HG02610 (cell line): ENCODE data around the gene UBASH3B.
"Not testable (repeated sequence)": the region's sequence is repeated elsewhere in the genome, so short reads cannot be mapped to it uniquely, and the experiment has no call there.

Experiments
- ATAC-seq: cut with Tn5 transposase; IDR thresholded peaks from one replicate; pipeline ENCODE4 v1.9.1; 2021; ENCODE audit warnings: mild to moderate bottlenecking, moderate library complexity; ENCODE audit not compliant: unreplicated experiment

Gene UBASH3B

DNA sequence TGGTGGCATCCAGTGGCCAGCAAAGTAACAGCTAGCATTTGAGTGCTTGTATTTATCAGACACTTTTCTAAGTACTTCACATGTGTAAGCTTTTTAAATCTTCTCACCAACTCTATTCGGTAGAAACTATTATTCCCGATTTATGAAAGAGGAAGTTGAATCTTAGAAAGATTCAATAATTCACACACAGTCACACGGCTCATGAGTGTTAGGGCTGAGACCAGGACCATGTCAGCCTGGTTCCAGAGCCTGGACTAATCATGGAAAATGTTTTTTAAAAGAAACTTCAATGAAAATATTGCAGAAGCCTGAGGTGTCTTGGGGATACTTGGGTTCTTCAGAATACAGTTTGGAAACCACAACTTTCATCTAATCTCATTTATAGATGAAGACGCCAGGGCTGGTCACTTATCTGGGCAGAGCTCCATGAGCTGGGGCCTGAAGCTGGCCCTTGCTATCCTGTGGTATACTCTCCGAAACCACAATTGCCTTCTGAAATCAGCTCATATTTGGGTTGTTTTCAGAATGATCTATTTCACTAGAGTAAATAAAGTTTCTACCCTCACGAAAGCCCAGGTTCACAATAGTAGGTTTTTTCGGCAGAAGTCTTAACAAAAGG, 178.4 kb downstream of the UBASH3B start:
- ATAC-seq, result no peak

DNA sequence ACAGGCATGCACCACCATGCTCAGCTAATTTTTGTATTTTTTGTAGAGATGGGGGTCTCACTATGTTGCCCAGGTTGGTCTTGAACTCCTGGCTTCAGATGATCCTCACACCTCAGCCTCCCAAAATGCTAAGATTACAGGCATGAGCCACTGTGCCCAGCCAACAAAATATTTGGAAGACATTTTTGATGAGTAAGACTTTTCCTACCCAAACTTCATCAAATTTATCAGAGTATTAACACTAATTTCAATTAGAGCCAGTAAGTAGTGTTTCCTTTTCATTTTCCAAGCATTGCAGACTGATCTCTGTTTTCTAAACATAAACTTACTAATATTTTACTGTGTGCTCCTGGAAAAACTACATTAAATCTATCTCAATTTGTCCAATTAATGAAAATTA, 181.4 kb downstream of the UBASH3B start:
- no peak for ATAC-seq

DNA sequence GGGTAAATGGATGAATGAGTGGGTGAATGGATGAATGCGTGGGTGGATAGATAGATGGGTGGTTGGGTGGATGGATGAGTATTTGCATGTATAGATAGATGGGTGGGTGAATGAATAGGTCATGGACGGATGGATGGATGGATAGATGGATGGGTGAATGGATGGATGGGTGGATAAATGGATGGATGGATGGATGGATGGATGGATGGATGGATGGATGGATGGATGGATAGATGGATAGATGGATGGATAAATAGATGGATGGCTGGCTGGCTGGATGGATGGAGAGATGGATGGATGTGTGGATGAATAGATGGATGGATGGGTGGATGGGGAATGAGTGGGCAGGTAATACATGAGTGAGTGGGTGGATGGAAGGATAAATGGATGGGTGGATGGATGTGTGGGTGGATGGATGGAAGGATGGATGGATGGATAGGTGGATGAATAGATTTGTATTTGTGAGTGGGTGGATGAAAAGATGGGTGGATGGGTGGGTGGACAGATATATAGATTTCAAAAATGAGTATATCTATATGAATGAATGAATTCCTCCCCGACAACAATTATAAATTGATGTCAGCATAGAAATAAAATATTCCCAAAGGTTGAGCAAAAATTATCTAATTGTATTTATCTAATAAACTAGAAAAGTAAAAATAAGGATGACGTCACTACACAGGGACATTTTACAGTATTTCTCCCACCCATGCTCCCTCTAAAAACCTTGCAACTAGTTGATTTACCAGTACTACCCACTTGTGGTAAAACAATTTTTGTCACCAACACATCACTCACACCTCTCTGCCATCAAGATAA, 182.2 kb downstream of the UBASH3B start:
- ATAC-seq, result no peak

DNA sequence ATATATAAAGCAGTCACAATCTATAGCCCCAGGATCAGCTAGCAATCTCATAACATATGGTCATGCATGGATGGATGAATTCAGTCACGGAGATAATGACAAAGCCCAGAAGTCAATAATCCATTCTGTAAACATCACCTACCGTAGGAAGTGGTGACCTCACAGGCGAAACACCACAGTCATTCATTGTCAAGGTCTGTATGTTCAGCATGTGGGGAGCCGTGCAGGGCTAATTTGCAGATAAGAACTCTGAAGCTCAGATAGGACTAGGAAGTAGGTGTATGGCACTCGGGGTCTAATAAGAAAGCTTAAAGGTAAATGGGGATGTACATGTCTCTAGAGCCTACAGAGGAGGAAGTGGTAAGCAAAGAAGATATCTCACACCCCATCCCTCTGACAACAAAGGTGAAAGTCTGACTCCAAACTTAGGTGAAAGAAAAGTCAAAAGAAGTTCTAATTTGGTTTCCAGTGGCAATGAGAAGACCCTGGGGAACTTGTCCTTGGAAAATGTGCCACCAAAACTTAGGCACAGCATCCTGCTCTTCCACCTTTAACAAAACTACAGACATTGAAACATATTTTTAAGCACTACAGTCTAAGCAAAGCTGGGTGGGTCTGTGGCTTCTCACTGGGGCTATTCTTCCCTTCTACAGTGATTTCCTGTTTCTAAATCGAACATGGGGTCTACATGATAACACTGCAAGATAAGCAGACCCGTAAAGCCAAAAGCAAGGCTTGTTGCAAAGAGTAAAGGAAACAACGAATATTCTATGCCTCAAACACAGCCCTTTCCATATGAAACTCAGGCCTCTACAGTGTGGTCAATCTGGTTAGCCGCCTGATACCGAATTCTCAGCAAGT, 188.0 kb downstream of the UBASH3B start:
- ATAC-seq, result peak; percentile 43

DNA sequence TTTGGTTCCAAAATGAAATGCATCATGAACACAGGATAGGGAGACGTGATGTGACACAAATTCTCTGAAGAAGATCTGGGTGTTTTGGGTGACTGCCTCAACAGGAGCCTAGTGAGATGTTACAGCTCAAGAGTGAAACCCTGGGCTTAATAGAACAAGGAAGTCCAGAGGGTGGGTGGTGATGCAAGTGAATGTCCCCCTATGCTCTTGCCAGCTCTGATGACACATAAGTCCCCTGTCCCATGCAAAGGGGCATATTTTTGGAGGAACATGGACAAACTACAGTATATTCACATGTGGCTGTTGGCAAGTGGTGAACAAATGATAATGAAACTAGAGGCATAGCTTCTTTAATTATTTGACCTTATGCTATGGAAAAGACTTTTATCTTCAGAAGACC, 191.9 kb downstream of the UBASH3B start:
- ATAC-seq, result no peak

DNA sequence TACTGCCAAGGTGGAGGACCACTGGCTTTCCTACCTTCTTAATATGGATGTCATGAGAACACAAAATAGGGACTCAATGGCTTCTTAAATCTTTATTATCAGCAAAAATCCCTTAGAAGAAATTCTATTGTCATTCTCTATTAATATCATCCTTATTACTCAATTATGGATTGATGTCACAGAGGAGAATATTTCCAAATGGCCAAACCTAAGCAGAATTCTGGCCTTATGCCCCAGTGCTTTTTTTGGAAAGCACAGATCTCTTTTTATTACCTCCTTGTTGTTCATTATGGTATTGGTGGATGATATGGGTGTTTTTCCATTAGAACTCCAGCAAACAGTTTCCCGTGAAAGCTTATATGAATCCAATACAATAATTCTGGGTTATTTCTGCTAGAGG, 192.7 kb downstream of the UBASH3B start:
- no peak for ATAC-seq

DNA sequence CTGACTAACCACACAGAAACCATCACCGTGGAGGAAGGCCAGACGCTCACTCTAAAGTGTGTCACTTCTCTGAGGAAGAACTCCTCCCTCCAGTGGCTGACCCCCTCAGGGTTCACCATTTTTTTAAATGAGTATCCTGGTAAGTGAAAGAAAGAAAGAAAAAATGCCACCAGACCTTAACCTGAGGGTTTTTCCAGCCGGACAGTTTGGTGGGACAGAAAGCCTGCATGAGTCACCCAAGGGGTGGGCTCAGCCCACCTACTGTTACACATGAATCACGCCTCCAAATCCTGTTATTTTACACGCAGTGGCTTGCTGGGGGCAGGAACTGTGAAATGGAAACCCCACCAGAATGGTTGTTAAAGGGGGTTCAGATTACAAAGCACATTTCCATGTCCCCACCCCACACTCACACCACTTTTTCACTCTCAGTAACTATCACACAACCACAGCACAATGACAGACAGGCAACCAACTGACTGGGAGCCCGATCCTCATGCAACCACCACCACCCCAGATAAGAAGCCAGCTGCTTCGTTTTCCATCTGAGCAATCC, 194.6 kb downstream of the UBASH3B start:
- ATAC-seq, result no peak

DNA sequence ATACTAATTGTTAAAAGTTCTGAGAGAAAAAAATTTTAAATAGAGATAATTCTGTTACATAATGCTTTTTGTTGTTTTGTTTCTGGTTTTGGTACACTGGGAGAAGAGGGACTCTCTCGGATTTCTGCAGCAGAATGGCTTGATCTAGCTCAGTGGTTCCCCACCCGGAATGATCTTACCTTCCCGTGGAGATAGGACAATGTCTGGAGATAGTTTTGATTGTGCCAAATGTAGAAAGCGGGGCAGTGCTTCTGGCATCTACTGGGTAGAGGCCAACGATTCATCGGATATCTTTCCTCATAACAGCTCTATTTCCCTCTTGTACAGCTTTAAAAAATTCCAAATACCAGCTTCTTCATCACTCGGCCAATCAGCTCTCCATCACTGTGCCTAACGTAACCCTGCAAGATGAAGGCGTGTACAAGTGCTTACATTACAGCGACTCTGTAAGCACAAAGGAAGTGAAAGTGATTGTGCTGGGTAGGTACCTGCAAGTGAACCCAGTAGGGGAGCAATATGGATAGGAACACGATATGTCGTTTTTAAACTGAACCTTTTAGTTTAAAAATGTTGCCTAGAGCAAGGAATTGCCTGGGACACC, 195.9 kb downstream of the UBASH3B start:
- no peak for ATAC-seq

DNA sequence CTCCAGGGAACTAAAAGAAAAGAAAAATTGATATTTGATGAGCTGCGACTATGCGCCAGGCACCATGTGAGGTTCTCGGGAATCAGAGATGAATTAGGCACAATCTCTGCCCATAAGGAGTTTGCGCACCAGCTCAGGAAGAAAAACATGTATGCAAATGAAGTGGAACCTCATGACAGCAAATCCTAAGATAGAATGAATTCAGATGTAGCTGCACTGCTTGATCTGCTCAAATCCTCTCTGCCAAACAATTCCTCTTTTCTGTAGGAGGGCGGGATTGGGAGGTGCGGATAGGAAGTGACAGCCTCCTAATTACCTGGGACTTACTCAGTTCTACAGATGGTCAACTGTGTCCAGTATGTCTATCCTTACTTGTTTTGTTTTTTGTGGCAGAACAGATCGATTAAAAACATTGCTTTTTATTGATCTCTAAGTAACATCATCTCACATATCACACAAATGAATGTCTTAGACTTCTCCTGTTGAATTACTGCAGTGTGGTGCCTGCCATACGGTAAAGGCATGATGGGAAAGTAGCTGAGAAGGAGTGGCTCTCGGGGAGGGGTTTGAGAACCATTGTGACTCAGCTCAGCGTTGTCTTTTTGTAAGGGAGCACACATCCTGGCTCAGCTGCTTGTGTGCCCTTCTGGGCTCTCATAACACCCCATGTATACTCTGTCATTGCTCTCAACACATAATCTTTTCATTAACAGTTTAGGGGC, 196.7 kb downstream of the UBASH3B start:
- no peak for ATAC-seq

DNA sequence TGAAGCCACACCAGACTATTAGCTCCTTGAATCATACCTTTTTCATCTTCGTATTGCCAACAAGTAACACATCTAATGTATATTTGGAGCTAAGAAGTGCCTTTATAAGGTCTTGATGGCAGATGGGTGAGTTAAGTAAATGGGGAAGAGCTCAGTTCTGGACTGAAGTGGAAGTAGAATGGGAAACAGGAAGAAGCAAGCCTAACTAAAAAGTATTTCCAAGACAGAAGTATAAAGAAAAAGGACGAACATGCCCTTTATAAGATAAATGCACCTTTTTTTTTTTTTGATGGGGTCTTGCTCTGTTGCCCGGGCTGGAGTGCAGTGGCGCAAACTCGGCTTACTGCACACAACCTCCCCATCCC, 197.3 kb downstream of the UBASH3B start:
- no peak for ATAC-seq

DNA sequence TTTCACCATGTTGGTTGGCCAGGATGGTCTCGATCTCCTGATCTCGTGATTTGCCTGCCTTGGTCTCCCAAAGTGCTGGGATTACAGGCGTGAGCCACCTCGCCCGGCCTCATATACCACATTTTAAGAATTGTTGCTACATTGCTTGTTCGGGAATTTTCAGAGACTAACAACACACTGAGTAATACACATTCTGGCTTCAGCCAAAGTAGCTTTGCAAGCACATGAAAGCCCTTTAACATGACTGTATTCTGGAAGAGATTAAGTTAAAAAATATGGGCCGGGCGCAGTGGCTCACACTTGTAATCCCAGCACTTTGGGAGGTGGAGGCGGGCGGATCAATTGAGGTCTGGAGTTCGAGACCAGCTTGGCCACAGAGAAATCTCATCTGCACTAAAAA, 197.7 kb downstream of the UBASH3B start:
- no peak for ATAC-seq

DNA sequence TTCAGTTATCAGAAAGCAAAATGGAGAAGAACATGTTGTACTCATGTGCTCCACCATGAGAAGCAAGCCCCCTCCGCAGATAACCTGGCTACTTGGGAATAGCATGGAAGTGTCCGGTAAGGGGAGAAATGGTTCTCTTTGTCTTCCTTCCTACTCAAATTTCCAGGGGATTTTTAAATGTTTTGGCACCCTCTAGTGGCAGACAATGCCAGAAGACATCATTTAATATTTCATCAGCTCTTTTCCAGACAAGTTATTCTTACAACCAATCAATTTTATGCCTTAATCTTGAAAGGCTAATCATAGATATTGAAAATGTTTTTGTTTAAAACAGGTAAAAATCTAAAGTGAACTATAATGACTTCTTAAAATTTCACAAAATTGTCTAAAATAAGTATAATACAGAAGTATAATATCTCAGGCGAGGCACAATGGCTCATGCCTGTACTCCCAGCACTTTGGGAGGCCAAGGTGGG, 198.5 kb downstream of the UBASH3B start:
- ATAC-seq, result no peak

DNA sequence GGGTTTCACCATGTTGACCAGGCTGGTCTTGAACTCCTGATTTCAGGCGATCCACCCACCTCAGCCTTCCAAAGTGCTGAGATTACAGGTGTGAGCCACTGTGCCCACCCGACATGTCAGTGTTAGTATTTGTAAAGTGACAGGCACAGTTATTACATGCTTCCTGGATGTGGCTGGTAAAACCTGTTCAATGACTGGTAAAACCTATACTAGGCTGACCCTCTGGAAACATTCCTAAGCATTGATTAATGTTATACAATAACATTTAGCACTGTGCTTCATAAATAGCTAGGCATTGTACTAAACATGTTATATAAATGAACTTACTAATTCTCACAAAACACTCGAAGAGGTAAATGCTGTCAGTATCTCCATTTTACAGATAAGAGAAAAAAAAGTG, 206.1 kb downstream of the UBASH3B start:
- no peak for ATAC-seq

DNA sequence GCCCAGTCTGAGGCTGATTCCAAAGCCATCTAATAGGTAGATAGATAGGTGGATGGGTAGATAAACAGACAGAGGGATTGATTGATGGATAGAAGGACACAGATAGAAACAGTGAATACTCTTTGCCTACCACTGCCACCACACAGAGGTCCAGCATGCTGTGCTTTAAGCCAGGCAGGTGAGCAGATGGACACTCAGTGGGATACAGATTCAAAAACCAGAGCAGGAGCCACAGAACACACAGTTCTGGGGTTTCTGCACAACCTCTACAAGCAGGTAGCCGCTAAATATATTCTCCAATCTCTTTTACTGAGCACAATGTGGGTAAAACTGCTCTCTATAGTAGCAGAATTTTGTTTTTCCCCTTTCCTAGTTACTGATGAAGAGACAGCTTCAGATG, 206.6 kb downstream of the UBASH3B start:
- no peak for ATAC-seq

DNA sequence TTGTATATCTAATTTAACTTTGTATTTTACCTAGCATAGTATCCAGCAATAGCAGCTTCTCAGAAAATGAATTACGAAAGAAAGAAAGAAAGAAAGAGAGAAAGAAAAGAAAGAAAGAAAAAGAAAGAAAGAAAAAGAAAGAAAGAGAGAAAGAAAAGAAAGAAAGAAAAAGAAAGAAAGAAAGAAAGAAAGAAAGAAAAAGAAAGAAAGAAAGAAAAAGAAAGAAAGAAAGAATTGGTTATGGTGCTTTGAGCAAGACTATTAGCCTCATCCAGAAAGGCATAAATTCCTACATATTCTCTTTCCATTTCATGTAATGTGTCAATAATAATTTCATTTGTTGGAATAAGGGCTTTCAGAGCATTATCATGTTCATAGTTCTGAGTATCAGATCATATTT, 207.6 kb downstream of the UBASH3B start:
- not testable (repeated sequence) for ATAC-seq

DNA sequence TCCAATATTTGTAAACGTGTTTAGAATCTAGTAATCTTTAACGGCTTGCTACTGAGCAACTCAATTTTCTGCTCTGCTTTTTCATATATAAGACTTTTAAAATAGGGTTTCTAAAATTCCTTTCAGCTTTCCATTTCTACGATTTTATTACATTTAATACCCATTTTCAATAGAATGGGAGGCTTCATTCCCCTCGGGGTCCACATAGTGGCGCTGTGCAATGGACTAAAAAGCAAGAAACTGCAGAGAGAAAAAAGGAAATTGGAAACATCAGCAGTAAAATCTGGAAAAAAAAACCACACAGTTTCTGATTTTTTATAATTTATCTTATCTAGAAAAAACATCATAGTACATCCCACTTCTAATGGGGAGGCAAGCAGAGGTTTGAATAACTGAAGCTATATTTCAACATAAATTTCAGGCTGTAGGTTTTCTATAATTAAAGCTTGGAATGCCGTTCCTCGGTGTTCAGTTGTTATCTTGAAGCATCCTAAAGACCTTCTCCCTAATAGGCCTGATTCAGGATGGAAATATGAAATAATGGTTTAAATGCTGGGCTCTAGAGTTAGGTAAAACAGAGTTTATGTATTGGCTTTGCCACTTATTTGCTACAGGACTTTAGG, 208.3 kb downstream of the UBASH3B start:
- no peak for ATAC-seq
